GM20431 (cell line): ENCODE measurements around the gene B4GALNT3.

ENCODE experiments used
- in situ Hi-C: fragments of 300-500 bp; cut with MseI, MboI; formaldehyde crosslinking; loops from one replicate; pipeline ENCODE4 v1.15.0; 2020; ENCODE audit warnings: low sequenced_read_pairs; ENCODE audit not compliant: unreplicated experiment

Gene B4GALNT3

GRCh38 chr12:466762-467161, 7.0 kb downstream of the B4GALNT3 start:
- in situ Hi-C loops, result no loop called here

GRCh38 chr12:467591-467990, 7.9 kb downstream of the B4GALNT3 start:
- in situ Hi-C loops, result no loop called here

- in situ Hi-C loops, result no loop called here
Measured at GRCh38 chr12:468671-469389, 9.1 kb downstream of the B4GALNT3 start.

- in situ Hi-C loops, result no loop called here
Measured at GRCh38 chr12:470133-470532, 10.4 kb downstream of the B4GALNT3 start.

- in situ Hi-C loops, result no loop called here
Measured at GRCh38 chr12:473198-473597, 13.5 kb downstream of the B4GALNT3 start.

- in situ Hi-C loops, result no loop called here
Measured at GRCh38 chr12:473863-474577, 14.3 kb downstream of the B4GALNT3 start.

- in situ Hi-C loops, result no loop called here
Measured at GRCh38 chr12:475286-475685, 15.5 kb downstream of the B4GALNT3 start.

GRCh38 chr12:479161-479560, 19.4 kb downstream of the B4GALNT3 start:
- in situ Hi-C loops, result no loop called here

- in situ Hi-C loops, result no loop called here
Measured at GRCh38 chr12:480831-481816, 21.4 kb downstream of the B4GALNT3 start.

- in situ Hi-C loops, result no loop called here
Measured at GRCh38 chr12:482061-482460, 22.3 kb downstream of the B4GALNT3 start.

- in situ Hi-C loops, result no loop called here
Measured at GRCh38 chr12:484096-484495, 24.4 kb downstream of the B4GALNT3 start.

- in situ Hi-C loops, result no loop called here
Measured at GRCh38 chr12:490260-490659, 30.5 kb downstream of the B4GALNT3 start.

- in situ Hi-C loops, result no loop called here
Measured at GRCh38 chr12:495466-495865, 35.7 kb downstream of the B4GALNT3 start.

GRCh38 chr12:496736-497135, 37.0 kb downstream of the B4GALNT3 start:
- in situ Hi-C loops, result no loop called here

- in situ Hi-C loops, result no loop called here
Measured at GRCh38 chr12:497501-498160, 37.9 kb downstream of the B4GALNT3 start.

GRCh38 chr12:499837-500458, 40.2 kb downstream of the B4GALNT3 start:
- in situ Hi-C loops, result no loop called here

- in situ Hi-C loops, result no loop called here
Measured at GRCh38 chr12:501722-502447, 42.1 kb downstream of the B4GALNT3 start.

GRCh38 chr12:503111-503761, 43.5 kb downstream of the B4GALNT3 start:
- in situ Hi-C loops, result no loop called here
